DMS153 (cell line): ENCODE data around the gene PCNT.
"Not testable (repeated sequence)": the region's sequence is repeated elsewhere in the genome, so short reads cannot be mapped to it uniquely, and the experiment has no call there.

Experiments used
- DNase-seq: peaks from one replicate; lab custom pipeline; 2025; lab: John Stamatoyannopoulos, UW

The PCNT gene

GRCh38 chr21:46426313-46427046 lies 102.5 kb downstream of the PCNT start:
- DNase-seq: no peak

GRCh38 chr21:46427516-46427915 lies 103.6 kb downstream of the PCNT start:
- DNase-seq: no peak

- DNase-seq: no peak
Observed at GRCh38 chr21:46428286-46428685, 104.3 kb downstream of the PCNT start.

GRCh38 chr21:46428987-46429710 lies 105.2 kb downstream of the PCNT start:
- DNase-seq: no peak

- no peak for DNase-seq
Observed at GRCh38 chr21:46429754-46430681, 106.1 kb downstream of the PCNT start.

GRCh38 chr21:46431448-46431847 lies 107.5 kb downstream of the PCNT start:
- DNase-seq: no peak

- DNase-seq: no peak
Observed at GRCh38 chr21:46431884-46432488, 108.0 kb downstream of the PCNT start.

- DNase-seq: not testable (repeated sequence)
Observed at GRCh38 chr21:46433116-46433515, 109.2 kb downstream of the PCNT start.

- DNase-seq: no peak
Observed at GRCh38 chr21:46434322-46434958, 110.5 kb downstream of the PCNT start.

- no peak for DNase-seq
Observed at GRCh38 chr21:46435786-46436227, 111.9 kb downstream of the PCNT start.

- no peak for DNase-seq
Observed at GRCh38 chr21:46436621-46437020, 112.7 kb downstream of the PCNT start.

- no peak for DNase-seq
Observed at GRCh38 chr21:46437096-46437498, 113.1 kb downstream of the PCNT start.

- DNase-seq: no peak
Observed at GRCh38 chr21:46437511-46437910, 113.6 kb downstream of the PCNT start.

- DNase-seq: no peak
Observed at GRCh38 chr21:46438241-46438640, 114.3 kb downstream of the PCNT start.

- no peak for DNase-seq
Observed at GRCh38 chr21:46439906-46440305, 116.0 kb downstream of the PCNT start.

GRCh38 chr21:46441331-46441730 lies 117.4 kb downstream of the PCNT start:
- DNase-seq: no peak

GRCh38 chr21:46441961-46442498 lies 118.1 kb downstream of the PCNT start:
- DNase-seq: no peak

- DNase-seq: no peak
Observed at GRCh38 chr21:46442938-46443337, 119.0 kb downstream of the PCNT start.

GRCh38 chr21:46443910-46444309 lies 120.0 kb downstream of the PCNT start:
- DNase-seq: no peak

- DNase-seq: no peak
Observed at GRCh38 chr21:46448108-46448507, 124.2 kb downstream of the PCNT start.

- DNase-seq: not testable (repeated sequence)
Observed at GRCh38 chr21:46448855-46449254, 124.9 kb downstream of the PCNT start.
